Effector memory CD8-positive, alpha-beta T cell (primary cell): Measurements from ENCODE around the gene HDLBP.

ENCODE experiments used
- ATAC-seq: fragments of 150-1000 bp; cut with Tn5 transposase; replicated peaks from 2 replicates; pipeline ENCODE4 v1.10.0; 2021; ENCODE audit warnings: mild to moderate bottlenecking, moderate library complexity
- DNase-seq, 3 experiments: peaks; one replicate each; pipeline ENCODE4 v3.0.0; 2021
- H3K27ac Mint-ChIP-seq, 2 donors: one replicate each; pipeline ENCODE4 v1.8.0; 2022; ENCODE audit warnings: mild to moderate bottlenecking in 2 of 2, mixed read lengths in 2 of 2, moderate library complexity in 2 of 2
- H3K27me3 Mint-ChIP-seq, 2 donors: one replicate each; pipeline ENCODE4 v1.8.0; 2022; ENCODE audit warnings: mixed read lengths in 2 of 2
- H3K36me3 Mint-ChIP-seq: one replicate; pipeline ENCODE4 v1.8.0; 2022; ENCODE audit warnings: mild to moderate bottlenecking, moderate library complexity, mixed read lengths; ENCODE audit not compliant: insufficient read depth
- H3K4me1 Mint-ChIP-seq, 2 donors: one replicate each; pipeline ENCODE4 v1.8.0; 2022; ENCODE audit warnings: low read depth in 2 of 2, mixed read lengths in 2 of 2
- H3K4me3 Mint-ChIP-seq, 2 donors: one replicate each; pipeline ENCODE4 v1.8.0; 2022; ENCODE audit warnings: mild to moderate bottlenecking in 2 of 2, mixed read lengths in 2 of 2, moderate library complexity in 2 of 2
- H3K9me3 Mint-ChIP-seq, 2 donors: one replicate each; pipeline ENCODE4 v1.8.0; 2022; ENCODE audit warnings: mixed read lengths in 2 of 2
- total RNA-seq, 9 experiments: gene quantifications; one replicate each; lab custom pipeline; 2026; lab: John Stamatoyannopoulos, UW

The HDLBP gene
- total RNA-seq, result 197 to 452 (median 408) reads per million in 9 experiments

GRCh38 chr2:241315093-241315878 is at the start of gene HDLBP:
HDLBP (minus strand) TSS chr2:241315672; CDS start chr2:241266869, 48,803 bp downstream.
- Mint-ChIP-seq H3K27me3 (no peaks in the 10 kb centered on the region), H3K4me3 (peak within 1 kb of the TSS; percentile 95 to 97), H3K36me3 (peaks cover 38% of the 10 kb centered on the region), H3K27ac (peak within 1 kb of the TSS; percentile 98 to 99), H3K4me1 (peaks cover 52 to 67% of the 10 kb centered on the region in 2 donors), H3K9me3 (no peaks in the 10 kb centered on the region)
- ATAC-seq, result peak; percentile 71
- DNase-seq, result peak; percentile 100

- ATAC-seq (no peak), DNase-seq (no peak)
- H3K27me3 Mint-ChIP-seq, result no peaks in the 10 kb centered on the region
- H3K27ac Mint-ChIP-seq, result no peak overlapping the region
- H3K36me3 Mint-ChIP-seq, result peaks cover 6% of the 10 kb centered on the region
- H3K9me3 Mint-ChIP-seq, result no peaks in the 10 kb centered on the region
- H3K4me1 Mint-ChIP-seq, result peaks cover 3 to 10% of the 10 kb centered on the region in 2 donors
- no peak overlapping the region for H3K4me3 Mint-ChIP-seq
Measured at GRCh38 chr2:241364781-241365180, 49.3 kb upstream of the HDLBP start.

GRCh38 chr2:241363426-241363825 is 48.0 kb upstream of the HDLBP start:
- Mint-ChIP-seq H3K36me3 (peaks cover 6% of the 10 kb centered on the region), H3K4me3 (no peak overlapping the region), H3K9me3 (no peaks in the 10 kb centered on the region), H3K27ac (no peak overlapping the region), H3K4me1 (peaks cover 8 to 14% of the 10 kb centered on the region in 2 donors), H3K27me3 (no peaks in the 10 kb centered on the region)
- DNase-seq (no peak), ATAC-seq (no peak)

- Mint-ChIP-seq H3K4me3 (peak overlapping the region in 1 of 2 donors; percentile 27), H3K27me3 (no peaks in the 10 kb centered on the region), H3K4me1 (peaks cover 19% of the 10 kb centered on the region in 2 donors), H3K9me3 (no peaks in the 10 kb centered on the region), H3K27ac (no peak overlapping the region), H3K36me3 (peaks cover 13% of the 10 kb centered on the region)
- no peak for ATAC-seq
- no peak for DNase-seq
Measured at GRCh38 chr2:241359481-241360045, 44.1 kb upstream of the HDLBP start.

- Mint-ChIP-seq H3K27ac (no peak overlapping the region), H3K9me3 (no peaks in the 10 kb centered on the region), H3K4me1 (peaks cover 16 to 19% of the 10 kb centered on the region in 2 donors), H3K27me3 (no peaks in the 10 kb centered on the region), H3K4me3 (no peak overlapping the region), H3K36me3 (peaks cover 19% of the 10 kb centered on the region)
- no peak for DNase-seq
- no peak for ATAC-seq
Measured at GRCh38 chr2:241358470-241358869, 43.0 kb upstream of the HDLBP start.

- Mint-ChIP-seq H3K27me3 (no peaks in the 10 kb centered on the region), H3K4me3 (peak overlapping the region; percentile 67 to 69), H3K4me1 (peaks cover 12 to 19% of the 10 kb centered on the region in 2 donors), H3K27ac (no peak overlapping the region), H3K36me3 (peaks cover 20% of the 10 kb centered on the region), H3K9me3 (no peaks in the 10 kb centered on the region)
- ATAC-seq (no peak), DNase-seq (no peak)
Measured at GRCh38 chr2:241357531-241357930, 42.1 kb upstream of the HDLBP start.

- no peak for DNase-seq
- Mint-ChIP-seq H3K27me3 (no peaks in the 10 kb centered on the region), H3K4me1 (peaks cover 12 to 19% of the 10 kb centered on the region in 2 donors), H3K9me3 (no peaks in the 10 kb centered on the region), H3K4me3 (peak overlapping the region; percentile 67 to 69), H3K27ac (peak overlapping the region in 1 of 2 donors; percentile 58), H3K36me3 (peaks cover 26% of the 10 kb centered on the region)
- ATAC-seq, result no peak
Measured at GRCh38 chr2:241356871-241357260, 41.4 kb upstream of the HDLBP start.

- H3K36me3 Mint-ChIP-seq, result peaks cover 29% of the 10 kb centered on the region
- peak within 1 kb of the TSS; percentile 45 to 58 for H3K27ac Mint-ChIP-seq
- no peaks in the 10 kb centered on the region for H3K27me3 Mint-ChIP-seq
- peak within 1 kb of the TSS; percentile 67 to 69 for H3K4me3 Mint-ChIP-seq
- H3K4me1 Mint-ChIP-seq, result peaks cover 10 to 19% of the 10 kb centered on the region in 2 donors
- DNase-seq (peak; percentile 94 to 95 (median 95)), ATAC-seq (peak; percentile 92)
- no peaks in the 10 kb centered on the region for H3K9me3 Mint-ChIP-seq
Measured at GRCh38 chr2:241355983-241356870, 40.8 kb upstream of the HDLBP start, which contains the start of gene FARP2. FARP2 (plus strand) TSS chr2:241356285; CDS start chr2:241373108, 16,823 bp downstream.

- Mint-ChIP-seq H3K27ac (peak overlapping the region; percentile 27 to 62), H3K36me3 (peaks cover 38% of the 10 kb centered on the region), H3K4me1 (peaks cover 10 to 18% of the 10 kb centered on the region in 2 donors), H3K4me3 (peak overlapping the region in 1 of 2 donors; percentile 33), H3K9me3 (no peaks in the 10 kb centered on the region), H3K27me3 (no peaks in the 10 kb centered on the region)
- DNase-seq (peak; percentile 48 to 61 (median 51)), ATAC-seq (no peak)
Measured at GRCh38 chr2:241354668-241355658, 39.5 kb upstream of the HDLBP start.

- Mint-ChIP-seq H3K4me3 (no peak overlapping the region), H3K36me3 (peaks cover 64% of the 10 kb centered on the region), H3K27ac (no peak overlapping the region), H3K27me3 (no peaks in the 10 kb centered on the region), H3K9me3 (no peaks in the 10 kb centered on the region), H3K4me1 (peaks cover 3 to 8% of the 10 kb centered on the region in 2 donors)
- ATAC-seq, result no peak
- no peak for DNase-seq
Measured at GRCh38 chr2:241352227-241352626, 36.8 kb upstream of the HDLBP start.

- H3K4me3 Mint-ChIP-seq, result no peak overlapping the region
- H3K36me3 Mint-ChIP-seq, result peaks cover 70% of the 10 kb centered on the region
- no peak for DNase-seq
Measured at GRCh38 chr2:241351640-241352031, 36.2 kb upstream of the HDLBP start.

GRCh38 chr2:241350878-241351639 is 35.6 kb upstream of the HDLBP start:
- H3K36me3 Mint-ChIP-seq, result peaks cover 76% of the 10 kb centered on the region
- H3K4me1 Mint-ChIP-seq, result peaks cover 0 to 4% of the 10 kb centered on the region in 2 donors
- H3K9me3 Mint-ChIP-seq, result no peaks in the 10 kb centered on the region
- ATAC-seq (no peak), DNase-seq (no peak)
- no peak overlapping the region for H3K4me3 Mint-ChIP-seq
- peak overlapping the region in 1 of 2 donors; percentile 5 for H3K27ac Mint-ChIP-seq
- no peaks in the 10 kb centered on the region for H3K27me3 Mint-ChIP-seq

More at GRCh38 chr2:241351640-241352031, 36.2 kb upstream of the HDLBP start:
- no peaks in the 10 kb centered on the region for H3K9me3 Mint-ChIP-seq
- H3K27ac Mint-ChIP-seq, result peak overlapping the region in 1 of 2 donors; percentile 5
- ATAC-seq, result no peak
- H3K27me3 Mint-ChIP-seq, result no peaks in the 10 kb centered on the region
- H3K4me1 Mint-ChIP-seq, result peaks cover 0 to 4% of the 10 kb centered on the region in 2 donors
